Osteocyte (in vitro differentiated cells): ENCODE measurements around the gene PCDHGA12. TPM values are rescaled to one million over a fixed set of nuclear protein-coding genes. Genes with fewer than 3 reads are reported as not detected.

Experiments used
- DNase-seq: peaks from one replicate; pipeline ENCODE4 v3.0.0; 2021; ENCODE audit warnings: mixed read lengths; ENCODE audit not compliant: unreplicated experiment; ENCODE audit errors: extremely low spot score
- H3K27ac Mint-ChIP-seq: one replicate; pipeline ENCODE4 v1.8.0; 2021; ENCODE audit warnings: mild to moderate bottlenecking, mixed read lengths; ENCODE audit not compliant: unreplicated experiment
- H3K27me3 Mint-ChIP-seq: one replicate; pipeline ENCODE4 v1.8.0; 2021; ENCODE audit warnings: mixed read lengths; ENCODE audit not compliant: unreplicated experiment
- H3K36me3 Mint-ChIP-seq: one replicate; pipeline ENCODE4 v1.8.0; 2021; ENCODE audit warnings: mixed read lengths; ENCODE audit not compliant: unreplicated experiment
- H3K4me1 Mint-ChIP-seq: one replicate; pipeline ENCODE4 v1.8.0; 2021; ENCODE audit warnings: mixed read lengths; ENCODE audit not compliant: unreplicated experiment
- H3K4me3 Mint-ChIP-seq: one replicate; pipeline ENCODE4 v1.8.0; 2021; ENCODE audit warnings: mild to moderate bottlenecking, moderate library complexity, mixed read lengths; ENCODE audit not compliant: unreplicated experiment
- H3K9me3 Mint-ChIP-seq: one replicate; pipeline ENCODE4 v1.8.0; 2021; ENCODE audit warnings: mixed read lengths; ENCODE audit not compliant: unreplicated experiment
- long read RNA-seq: library from polyadenylated mRNA; unstranded; transcript quantifications from one replicate; pipeline ENCODE4 v2.0.0, GENCODE V29; 2021
- total RNA-seq: library from RNA; stranded (reverse); gene quantifications from 2 replicates; pipeline ENCODE4 v1.2.1, GENCODE V29; 2021
- TF ChIP-seq, protein P1 (sequence below): fragments of 200-600 bp; sonication (generic); IDR thresholded peaks from 2 replicates; pipeline ENCODE4 v1.5.0; 2021; ENCODE audit warnings: antibody characterized with exemption, mild to moderate bottlenecking, moderate library complexity

The PCDHGA12 gene
- total RNA-seq: 2.0 and 2.1 TPM in 2 replicates
- long read RNA-seq: 0 reads

DNA sequence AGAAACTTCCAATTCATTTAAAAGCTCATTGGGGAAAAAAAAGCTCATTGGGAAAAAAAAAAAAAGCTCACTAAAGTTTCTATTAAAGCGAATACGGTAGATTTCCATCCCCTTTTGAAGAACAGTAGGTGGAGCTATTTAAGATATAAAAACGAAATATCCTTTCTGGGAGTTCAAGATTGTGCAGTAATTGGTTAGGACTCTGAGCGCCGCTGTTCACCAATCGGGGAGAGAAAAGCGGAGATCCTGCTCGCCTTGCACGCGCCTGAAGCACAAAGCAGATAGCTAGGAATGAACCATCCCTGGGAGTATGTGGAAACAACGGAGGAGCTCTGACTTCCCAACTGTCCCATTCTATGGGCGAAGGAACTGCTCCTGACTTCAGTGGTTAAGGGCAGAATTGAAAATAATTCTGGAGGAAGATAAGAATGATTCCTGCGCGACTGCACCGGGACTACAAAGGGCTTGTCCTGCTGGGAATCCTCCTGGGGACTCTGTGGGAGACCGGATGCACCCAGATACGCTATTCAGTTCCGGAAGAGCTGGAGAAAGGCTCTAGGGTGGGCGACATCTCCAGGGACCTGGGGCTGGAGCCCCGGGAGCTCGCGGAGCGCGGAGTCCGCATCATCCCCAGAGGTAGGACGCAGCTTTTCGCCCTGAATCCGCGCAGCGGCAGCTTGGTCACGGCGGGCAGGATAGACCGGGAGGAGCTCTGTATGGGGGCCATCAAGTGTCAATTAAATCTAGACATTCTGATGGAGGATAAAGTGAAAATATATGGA lies at the start of gene PCDHGA12:
Gene PCDHGA12, plus strand, starts transcription at position 176 of the 782 bp plus-strand sequence. Its CDS starts 253 bp downstream, at position 429.
- Mint-ChIP-seq H3K4me3 (no peak within 1 kb of the TSS), H3K36me3 (peaks cover 51% of the 10 kb centered on the region), H3K27ac (no peak within 1 kb of the TSS), H3K4me1 (no peaks in the 10 kb centered on the region), H3K27me3 (no peaks in the 10 kb centered on the region), H3K9me3 (peaks cover 24% of the 10 kb centered on the region)
- DNase-seq: no peak
- TF ChIP-seq, protein P1, sequence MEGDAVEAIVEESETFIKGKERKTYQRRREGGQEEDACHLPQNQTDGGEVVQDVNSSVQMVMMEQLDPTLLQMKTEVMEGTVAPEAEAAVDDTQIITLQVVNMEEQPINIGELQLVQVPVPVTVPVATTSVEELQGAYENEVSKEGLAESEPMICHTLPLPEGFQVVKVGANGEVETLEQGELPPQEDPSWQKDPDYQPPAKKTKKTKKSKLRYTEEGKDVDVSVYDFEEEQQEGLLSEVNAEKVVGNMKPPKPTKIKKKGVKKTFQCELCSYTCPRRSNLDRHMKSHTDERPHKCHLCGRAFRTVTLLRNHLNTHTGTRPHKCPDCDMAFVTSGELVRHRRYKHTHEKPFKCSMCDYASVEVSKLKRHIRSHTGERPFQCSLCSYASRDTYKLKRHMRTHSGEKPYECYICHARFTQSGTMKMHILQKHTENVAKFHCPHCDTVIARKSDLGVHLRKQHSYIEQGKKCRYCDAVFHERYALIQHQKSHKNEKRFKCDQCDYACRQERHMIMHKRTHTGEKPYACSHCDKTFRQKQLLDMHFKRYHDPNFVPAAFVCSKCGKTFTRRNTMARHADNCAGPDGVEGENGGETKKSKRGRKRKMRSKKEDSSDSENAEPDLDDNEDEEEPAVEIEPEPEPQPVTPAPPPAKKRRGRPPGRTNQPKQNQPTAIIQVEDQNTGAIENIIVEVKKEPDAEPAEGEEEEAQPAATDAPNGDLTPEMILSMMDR: no peak

DNA sequence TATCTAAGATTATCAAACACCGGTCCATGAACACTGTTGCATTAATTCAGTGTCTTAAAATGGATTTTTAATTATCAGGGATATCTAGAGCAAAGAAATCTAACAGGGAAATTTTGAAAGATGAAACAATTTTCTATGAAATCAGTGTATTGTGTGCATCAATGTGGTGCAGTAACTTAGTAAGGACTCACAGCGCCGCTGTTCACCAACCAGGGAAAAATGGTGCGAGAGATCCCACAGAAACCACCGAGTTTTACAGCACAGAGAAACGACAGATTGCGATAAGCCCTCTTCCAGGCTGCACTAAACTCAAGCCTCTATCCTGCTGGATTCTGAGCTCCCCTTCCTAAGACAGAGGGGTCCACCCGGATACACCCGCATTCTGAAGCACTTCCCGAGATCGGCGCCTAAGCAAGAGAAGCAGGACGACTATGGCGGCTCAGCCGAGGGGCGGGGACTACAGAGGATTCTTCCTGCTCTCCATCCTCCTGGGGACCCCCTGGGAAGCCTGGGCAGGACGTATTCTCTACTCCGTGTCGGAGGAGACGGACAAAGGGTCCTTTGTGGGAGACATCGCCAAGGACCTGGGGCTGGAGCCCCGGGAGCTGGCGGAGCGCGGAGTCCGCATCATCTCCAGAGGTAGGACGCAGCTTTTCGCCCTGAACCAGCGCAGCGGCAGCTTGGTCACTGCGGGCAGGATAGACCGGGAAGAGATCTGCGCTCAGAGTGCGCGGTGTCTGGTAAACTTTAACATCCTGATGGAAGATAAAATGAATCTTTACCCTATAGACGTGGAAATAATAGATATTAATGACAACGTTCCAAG lies 47.6 kb upstream of the PCDHGA12 start, which contains the start of gene PCDHGA7:
Gene PCDHGA7, plus strand, starts transcription at position 274 of the 826 bp plus-strand sequence. Its CDS starts 158 bp downstream, at position 432.
- DNase-seq: no peak
- Mint-ChIP-seq H3K4me3 (no peak within 1 kb of the TSS), H3K4me1 (no peaks in the 10 kb centered on the region), H3K9me3 (peaks cover 28% of the 10 kb centered on the region), H3K27ac (no peak within 1 kb of the TSS), H3K27me3 (no peaks in the 10 kb centered on the region), H3K36me3 (no peaks in the 10 kb centered on the region)
- TF ChIP-seq, protein P1: no peak

DNA sequence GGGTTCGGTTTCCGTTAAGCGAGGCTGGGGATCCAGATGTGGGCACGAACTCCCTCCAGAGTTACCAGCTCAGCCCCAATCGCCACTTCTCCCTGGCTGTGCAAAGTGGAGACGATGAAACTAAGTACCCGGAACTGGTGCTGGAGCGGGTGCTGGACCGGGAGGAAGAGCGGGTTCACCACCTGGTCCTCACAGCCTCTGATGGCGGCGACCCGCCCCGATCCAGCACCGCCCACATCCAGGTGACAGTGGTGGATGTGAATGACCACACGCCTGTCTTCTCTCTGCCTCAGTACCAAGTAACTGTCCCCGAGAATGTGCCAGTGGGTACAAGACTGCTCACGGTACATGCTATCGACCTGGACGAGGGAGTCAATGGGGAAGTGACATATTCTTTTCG lies 47.0 kb upstream of the PCDHGA12 start:
- no peaks in the 10 kb centered on the region for H3K4me1 Mint-ChIP-seq
- peaks cover 30% of the 10 kb centered on the region for H3K9me3 Mint-ChIP-seq

DNA sequence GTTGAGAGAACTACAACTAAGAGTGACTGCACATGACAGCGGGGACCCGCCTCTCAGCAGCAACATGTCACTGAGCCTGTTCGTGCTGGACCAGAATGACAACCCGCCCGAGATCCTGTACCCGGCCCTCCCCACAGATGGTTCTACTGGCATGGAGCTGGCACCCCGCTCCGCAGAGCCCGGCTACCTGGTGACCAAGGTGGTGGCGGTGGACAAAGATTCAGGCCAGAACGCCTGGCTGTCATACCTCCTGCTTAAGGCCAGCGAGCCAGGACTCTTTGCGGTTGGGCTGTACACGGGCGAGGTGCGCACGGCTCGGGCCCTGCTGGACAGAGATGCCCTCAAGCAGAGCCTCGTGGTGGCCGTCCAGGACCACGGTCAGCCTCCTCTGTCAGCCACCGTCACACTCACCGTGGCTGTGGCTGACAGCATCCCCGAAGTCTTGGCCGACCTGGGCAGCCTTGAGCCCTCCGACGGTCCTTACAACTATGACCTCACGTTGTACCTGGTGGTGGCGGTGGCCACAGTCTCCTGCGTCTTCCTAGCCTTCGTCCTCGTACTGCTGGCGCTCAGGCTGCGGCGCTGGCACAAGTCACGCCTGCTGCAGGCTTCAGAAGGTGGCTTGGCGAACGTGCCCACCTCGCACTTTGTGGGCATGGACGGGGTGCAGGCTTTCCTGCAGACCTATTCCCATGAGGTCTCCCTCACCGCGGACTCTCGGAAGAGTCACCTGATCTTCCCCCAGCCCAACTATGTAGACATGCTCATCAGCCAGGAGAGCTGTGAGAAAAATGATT lies 45.6 kb upstream of the PCDHGA12 start:
- no peak overlapping the region for H3K4me3 Mint-ChIP-seq
- TF ChIP-seq, protein P1: no peak
- peaks cover 25% of the 10 kb centered on the region for H3K9me3 Mint-ChIP-seq
- no peak overlapping the region for H3K27ac Mint-ChIP-seq
- DNase-seq: no peak
- no peaks in the 10 kb centered on the region for H3K27me3 Mint-ChIP-seq
- peaks cover 3% of the 10 kb centered on the region for H3K36me3 Mint-ChIP-seq
- no peaks in the 10 kb centered on the region for H3K4me1 Mint-ChIP-seq

More for the DNA sequence above, 47.0 kb upstream of the PCDHGA12 start:
- no peak overlapping the region for H3K27ac Mint-ChIP-seq
- TF ChIP-seq, protein P1: no peak
- peaks cover under 1% of the 10 kb centered on the region for H3K36me3 Mint-ChIP-seq
- H3K4me3 Mint-ChIP-seq: no peak overlapping the region
- H3K27me3 Mint-ChIP-seq: no peaks in the 10 kb centered on the region
- no peak for DNase-seq
